HepG2 (cell line): ENCODE results near the gene MSI2. TPM values are rescaled to one million over a fixed set of nuclear protein-coding genes. Genes with fewer than 3 reads are reported as not detected.

ENCODE experiments used
- ATF6 ChIP-seq: sonication (generic); formaldehyde crosslinking; conservative IDR thresholded peaks from 2 replicates; pipeline ENCODE4 v1.4.0; 2020; ENCODE audit warnings: missing genetic modification reagents
- FOXP1 ChIP-seq, 2 experiments: fragments of 450-650 bp in 1 of 2; IDR thresholded peaks; 2 replicates each; pipeline ENCODE4 v1.6.1; 2017 to 2018; ENCODE audit warnings: antibody characterized with exemption in 1 of 2
- HIVEP1 ChIP-seq: sonication (generic); formaldehyde crosslinking; IDR thresholded peaks from 2 replicates; pipeline ENCODE4 v1.4.0; 2020; ENCODE audit warnings: mild to moderate bottlenecking, missing genetic modification reagents
- IRF2 ChIP-seq: IDR thresholded peaks from 2 replicates; pipeline ENCODE4 v1.6.1; 2018; ENCODE audit warnings: missing genetic modification reagents, missing compliant biosample characterization
- KMT2B ChIP-seq: IDR thresholded peaks from 2 replicates; pipeline ENCODE4 v1.6.1; 2016; ENCODE audit warnings: missing genetic modification reagents, missing compliant biosample characterization
- ZFP36L2 ChIP-seq: sonication (generic); formaldehyde crosslinking; IDR thresholded peaks from 2 replicates; pipeline ENCODE4 v1.4.0; 2020; ENCODE audit warnings: missing genetic modification reagents
- ZNF280D ChIP-seq: sonication (generic); formaldehyde crosslinking; IDR thresholded peaks from 2 replicates; pipeline ENCODE4 v1.5.1; 2020; ENCODE audit warnings: mild to moderate bottlenecking, missing genetic modification reagents
- ZNF510 ChIP-seq: sonication (generic); formaldehyde crosslinking; IDR thresholded peaks from 2 replicates; pipeline ENCODE4 v1.4.0; 2020; ENCODE audit warnings: low read depth, mild to moderate bottlenecking, missing genetic modification reagents
- ZNF883 ChIP-seq: sonication (generic); formaldehyde crosslinking; IDR thresholded peaks from 2 replicates; pipeline ENCODE4 v1.5.1; 2020; ENCODE audit warnings: mild to moderate bottlenecking, missing genetic modification reagents; ENCODE audit errors: not compliant biosample characterization
- ZNF891 ChIP-seq: sonication (generic); formaldehyde crosslinking; IDR thresholded peaks from 2 replicates; pipeline ENCODE4 v1.5.0; 2020; ENCODE audit warnings: mild to moderate bottlenecking, missing genetic modification reagents
- polyA plus RNA-seq, 8 experiments: library from polyadenylated mRNA; depleted of rRNA in 3 of 8; stranded (reverse) in 7 of 8; unstranded in 1 of 8; fragments of >200 nt; fragmentation: Illumina TruSeq in 4 of 8; extraction: Trizol in 4 of 8; gene quantifications; 2 replicates each; pipeline versions ENCODE4 v1.2.1 to v1.2.3, GENCODE V29; 2011 to 2016; ENCODE audit warnings: low read depth in 4 of 8, missing spikeins in 1 of 8, mixed read lengths in 1 of 8; ENCODE audit not compliant: insufficient read depth in 1 of 8
- total RNA-seq, 5 experiments: library from RNA; depleted of rRNA; stranded (reverse); fragments of >200 nt; fragmentation: Illumina TruSeq; extraction: Trizol; gene quantifications; 2 replicates each; pipeline ENCODE4 v1.2.3, GENCODE V29; 2016; ENCODE audit warnings: low read depth in 1 of 5
- TF ChIP-seq, protein P1 (sequence below): sonication (generic); formaldehyde crosslinking; conservative IDR thresholded peaks from 2 replicates; pipeline ENCODE4 v1.8.0; 2022; ENCODE audit warnings: low read depth, missing genetic modification reagents
- TF ChIP-seq, protein P2 (sequence below): sonication (generic); formaldehyde crosslinking; IDR thresholded peaks from 2 replicates; pipeline ENCODE4 v1.8.0; 2022; ENCODE audit warnings: low read depth, missing genetic modification reagents
- TF ChIP-seq, protein P3 (sequence below): sonication (generic); formaldehyde crosslinking; IDR thresholded peaks from 2 replicates; pipeline ENCODE4 v1.4.0; 2020; ENCODE audit warnings: missing genetic modification reagents, borderline replicate concordance

MSI2 gene
- total and polyA plus RNA-seq, 2 of the 13 experiments (the other 11 are each of a cell fraction or from before 2014, with no cell fraction given), result 77.5 to 78.4 TPM

GRCh38 chr17:57577751-57578607 is 321.7 kb downstream of the MSI2 start (continued):
- TF ChIP-seq KMT2B (CRISPR knock-in tag) (peak; percentile 80), ZNF891 (CRISPR knock-in tag) (no peak), ZNF510 (CRISPR knock-in tag) (peak; percentile 40; the same call in 1 of the 2 replicates), ZFP36L2 (CRISPR knock-in tag) (no peak), HIVEP1 (no peak), ZNF280D (CRISPR knock-in tag) (no peak; the same call in none of the 2 replicates), ZNF883 (CRISPR knock-in tag) (no peak), IRF2 (CRISPR knock-in tag) (peak; percentile 91), FOXP1 (IDR thresholded peaks at IDR 0.05) (no peak), FOXP1 (CRISPR knock-in tag; IDR thresholded peaks at IDR 0.05) (peak; percentile 89), ATF6 (no peak)
- TF ChIP-seq, protein P1, sequence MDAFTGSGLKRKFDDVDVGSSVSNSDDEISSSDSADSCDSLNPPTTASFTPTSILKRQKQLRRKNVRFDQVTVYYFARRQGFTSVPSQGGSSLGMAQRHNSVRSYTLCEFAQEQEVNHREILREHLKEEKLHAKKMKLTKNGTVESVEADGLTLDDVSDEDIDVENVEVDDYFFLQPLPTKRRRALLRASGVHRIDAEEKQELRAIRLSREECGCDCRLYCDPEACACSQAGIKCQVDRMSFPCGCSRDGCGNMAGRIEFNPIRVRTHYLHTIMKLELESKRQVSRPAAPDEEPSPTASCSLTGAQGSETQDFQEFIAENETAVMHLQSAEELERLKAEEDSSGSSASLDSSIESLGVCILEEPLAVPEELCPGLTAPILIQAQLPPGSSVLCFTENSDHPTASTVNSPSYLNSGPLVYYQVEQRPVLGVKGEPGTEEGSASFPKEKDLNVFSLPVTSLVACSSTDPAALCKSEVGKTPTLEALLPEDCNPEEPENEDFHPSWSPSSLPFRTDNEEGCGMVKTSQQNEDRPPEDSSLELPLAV (CRISPR knock-in tag), result no peak
- TF ChIP-seq, protein P2, sequence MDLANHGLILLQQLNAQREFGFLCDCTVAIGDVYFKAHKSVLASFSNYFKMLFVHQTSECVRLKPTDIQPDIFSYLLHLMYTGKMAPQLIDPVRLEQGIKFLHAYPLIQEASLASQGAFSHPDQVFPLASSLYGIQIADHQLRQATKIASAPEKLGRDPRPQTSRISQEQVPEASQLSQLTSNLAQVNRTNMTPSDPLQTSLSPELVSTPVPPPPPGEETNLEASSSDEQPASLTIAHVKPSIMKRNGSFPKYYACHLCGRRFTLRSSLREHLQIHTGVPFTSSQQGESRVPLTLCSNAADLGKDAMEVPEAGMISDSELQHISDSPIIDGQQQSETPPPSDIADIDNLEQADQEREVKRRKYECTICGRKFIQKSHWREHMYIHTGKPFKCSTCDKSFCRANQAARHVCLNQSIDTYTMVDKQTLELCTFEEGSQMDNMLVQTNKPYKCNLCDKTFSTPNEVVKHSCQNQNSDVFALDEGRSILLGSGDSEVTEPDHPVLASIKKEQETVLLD (CRISPR knock-in tag), result no peak
- TF ChIP-seq, protein P3, sequence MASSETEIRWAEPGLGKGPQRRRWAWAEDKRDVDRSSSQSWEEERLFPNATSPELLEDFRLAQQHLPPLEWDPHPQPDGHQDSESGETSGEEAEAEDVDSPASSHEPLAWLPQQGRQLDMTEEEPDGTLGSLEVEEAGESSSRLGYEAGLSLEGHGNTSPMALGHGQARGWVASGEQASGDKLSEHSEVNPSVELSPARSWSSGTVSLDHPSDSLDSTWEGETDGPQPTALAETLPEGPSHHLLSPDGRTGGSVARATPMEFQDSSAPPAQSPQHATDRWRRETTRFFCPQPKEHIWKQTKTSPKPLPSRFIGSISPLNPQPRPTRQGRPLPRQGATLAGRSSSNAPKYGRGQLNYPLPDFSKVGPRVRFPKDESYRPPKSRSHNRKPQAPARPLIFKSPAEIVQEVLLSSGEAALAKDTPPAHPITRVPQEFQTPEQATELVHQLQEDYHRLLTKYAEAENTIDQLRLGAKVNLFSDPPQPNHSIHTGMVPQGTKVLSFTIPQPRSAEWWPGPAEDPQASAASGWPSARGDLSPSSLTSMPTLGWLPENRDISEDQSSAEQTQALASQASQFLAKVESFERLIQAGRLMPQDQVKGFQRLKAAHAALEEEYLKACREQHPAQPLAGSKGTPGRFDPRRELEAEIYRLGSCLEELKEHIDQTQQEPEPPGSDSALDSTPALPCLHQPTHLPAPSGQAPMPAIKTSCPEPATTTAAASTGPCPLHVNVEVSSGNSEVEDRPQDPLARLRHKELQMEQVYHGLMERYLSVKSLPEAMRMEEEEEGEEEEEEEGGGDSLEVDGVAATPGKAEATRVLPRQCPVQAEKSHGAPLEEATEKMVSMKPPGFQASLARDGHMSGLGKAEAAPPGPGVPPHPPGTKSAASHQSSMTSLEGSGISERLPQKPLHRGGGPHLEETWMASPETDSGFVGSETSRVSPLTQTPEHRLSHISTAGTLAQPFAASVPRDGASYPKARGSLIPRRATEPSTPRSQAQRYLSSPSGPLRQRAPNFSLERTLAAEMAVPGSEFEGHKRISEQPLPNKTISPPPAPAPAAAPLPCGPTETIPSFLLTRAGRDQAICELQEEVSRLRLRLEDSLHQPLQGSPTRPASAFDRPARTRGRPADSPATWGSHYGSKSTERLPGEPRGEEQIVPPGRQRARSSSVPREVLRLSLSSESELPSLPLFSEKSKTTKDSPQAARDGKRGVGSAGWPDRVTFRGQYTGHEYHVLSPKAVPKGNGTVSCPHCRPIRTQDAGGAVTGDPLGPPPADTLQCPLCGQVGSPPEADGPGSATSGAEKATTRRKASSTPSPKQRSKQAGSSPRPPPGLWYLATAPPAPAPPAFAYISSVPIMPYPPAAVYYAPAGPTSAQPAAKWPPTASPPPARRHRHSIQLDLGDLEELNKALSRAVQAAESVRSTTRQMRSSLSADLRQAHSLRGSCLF (CRISPR knock-in tag), result no peak
